CD14-positive monocyte (primary cell): ENCODE data around the gene ETFB. TPM values are rescaled to one million over a fixed set of nuclear protein-coding genes. Genes with fewer than 3 reads are reported as not detected.
A peak's percentile ranks its signal among the peaks of the same experiment; 100 is the strongest.

Source experiments
- DNase-seq, 3 donors: peaks; one replicate each; pipeline ENCODE4 v3.0.0-alpha.2; 2011 to 2022
- H2AFZ ChIP-seq: 2 replicates; pipeline ENCODE4 v1.6.0; 2012; ENCODE audit warnings: mild to moderate bottlenecking, low read depth, low read length, inconsistent platforms; ENCODE audit not compliant: insufficient read depth, poor library complexity, severe bottlenecking
- H3K27ac ChIP-seq, 2 donors: 1 replicate in 1 of 2; 2 replicates in 1 of 2; pipeline ENCODE4 v1.5.1; 2012 to 2013; ENCODE audit warnings: low read length in 2 of 2, control low read depth in 1 of 2, inconsistent platforms in 1 of 2, low read depth in 1 of 2, mild to moderate bottlenecking in 1 of 2
- H3K27me3 ChIP-seq, 2 donors: one replicate each; pipeline versions ENCODE4 v1.6.0 to v1.6.1; 2011 to 2013; ENCODE audit warnings: low read length in 2 of 2; ENCODE audit not compliant: control insufficient read depth in 2 of 2, insufficient read depth in 2 of 2
- H3K36me3 ChIP-seq, 2 donors: replicated peaks in 1 of 2; 1 replicate in 1 of 2; 2 replicates in 1 of 2; pipeline versions ENCODE4 v1.5.1 to v1.6.1; 2012 to 2013; ENCODE audit warnings: low read length in 2 of 2, control low read depth in 1 of 2, inconsistent platforms in 1 of 2, mild to moderate bottlenecking in 1 of 2; ENCODE audit not compliant: insufficient read depth in 2 of 2, control insufficient read depth in 1 of 2
- H3K4me1 ChIP-seq, 2 donors: 1 replicate in 1 of 2; 2 replicates in 1 of 2; pipeline versions ENCODE4 v1.5.1 to v1.6.1; 2012 to 2013; ENCODE audit warnings: low read length in 2 of 2, control low read depth in 1 of 2, inconsistent platforms in 1 of 2, mild to moderate bottlenecking in 1 of 2, moderate library complexity in 1 of 2; ENCODE audit not compliant: insufficient read depth in 2 of 2, control insufficient read depth in 1 of 2
- H3K4me2 ChIP-seq: replicated peaks from 2 replicates; pipeline ENCODE3; 2012; ENCODE audit warnings: low read length, moderate library complexity, mild to moderate bottlenecking; ENCODE audit not compliant: poor library complexity, severe bottlenecking; ENCODE audit errors: extremely low read depth
- H3K4me3 ChIP-seq, 3 experiments: fragments of 200-600 bp in 1 of 3; sonication (generic) in 1 of 3; replicated peaks in 1 of 3; 1 replicate in 2 of 3; 2 replicates in 1 of 3; pipeline ENCODE4 v1.5.1; 2011 to 2013; ENCODE audit warnings: low read length in 3 of 3, mild to moderate bottlenecking in 3 of 3, control low read depth in 2 of 3, low read depth in 2 of 3, inconsistent platforms in 1 of 3, moderate library complexity in 1 of 3
- H3K79me2 ChIP-seq: 2 replicates; pipeline ENCODE4 v1.6.0; 2012; ENCODE audit warnings: mild to moderate bottlenecking, control low read depth, inconsistent platforms, low read length, moderate library complexity; ENCODE audit not compliant: insufficient read depth
- H3K9ac ChIP-seq: 2 replicates; pipeline ENCODE4 v1.6.0; 2017; ENCODE audit warnings: low read length, mild to moderate bottlenecking; ENCODE audit not compliant: insufficient read depth, poor library complexity, severe bottlenecking
- H3K9me3 ChIP-seq, 2 donors: replicated peaks in 1 of 2; 1 replicate in 1 of 2; 2 replicates in 1 of 2; pipeline versions ENCODE4 v1.5.1 to v1.6.1; 2012 to 2013; ENCODE audit warnings: low read length in 2 of 2, control low read depth in 1 of 2; ENCODE audit not compliant: control insufficient read depth in 1 of 2, insufficient read depth in 1 of 2
- H4K20me1 ChIP-seq: 2 replicates; pipeline ENCODE4 v1.6.0; 2012; ENCODE audit warnings: mild to moderate bottlenecking, low read length, control low read depth, moderate library complexity; ENCODE audit not compliant: insufficient read depth
- H3K27ac Mint-ChIP-seq, 7 donors: one replicate each; pipeline ENCODE4 v1.8.0; 2020; ENCODE audit warnings: mild to moderate bottlenecking in 7 of 7, mixed read lengths in 7 of 7, moderate library complexity in 6 of 7, inconsistent platforms in 2 of 7
- H3K27me3 Mint-ChIP-seq, 3 donors: one replicate each; pipeline ENCODE4 v1.8.0; 2021 to 2022; ENCODE audit warnings: low read depth in 3 of 3, mild to moderate bottlenecking in 3 of 3, mixed read lengths in 3 of 3, moderate library complexity in 3 of 3, inconsistent platforms in 1 of 3
- H3K36me3 Mint-ChIP-seq, 2 donors: one replicate each; pipeline ENCODE4 v1.8.0; 2020; ENCODE audit warnings: mixed read lengths in 2 of 2, inconsistent platforms in 1 of 2, mild to moderate bottlenecking in 1 of 2
- H3K4me1 Mint-ChIP-seq: one replicate; pipeline ENCODE4 v1.8.0; 2020; ENCODE audit warnings: mild to moderate bottlenecking, mixed read lengths
- H3K4me3 Mint-ChIP-seq, 2 donors: one replicate each; pipeline ENCODE4 v1.8.0; 2020; ENCODE audit warnings: mild to moderate bottlenecking in 2 of 2, mixed read lengths in 2 of 2, moderate library complexity in 1 of 2
- H3K9me3 Mint-ChIP-seq, 7 donors: one replicate each; pipeline ENCODE4 v1.8.0; 2020 to 2022; ENCODE audit warnings: mixed read lengths in 7 of 7, mild to moderate bottlenecking in 6 of 7, moderate library complexity in 6 of 7, inconsistent platforms in 2 of 7
- WGBS: methylation state at CpG from one replicate; pipeline ENCODE4 v1.1.5; 2013; ENCODE audit warnings: missing lambda C conversion rate; ENCODE audit not compliant: insufficient coverage; 5-methylcytosine and 5-hydroxymethylcytosine counted together
- intact Hi-C, 2 donors: fragments of 100-400 bp; cut with micrococcal nuclease; formaldehyde crosslinking; loops; one replicate each; pipeline versions ENCODE4 v1.15.0 to v1.15.1; 2023
- polyA plus RNA-seq, 3 donors: library from polyadenylated mRNA; depleted of rRNA in 1 of 3; unstranded in 2 of 3; stranded (reverse) in 1 of 3; fragments of 300-500 nt in 2 of 3; fragments of >200 nt in 1 of 3; fragmentation: Illumina TruSeq in 2 of 3; gene quantifications; 1 replicate in 2 of 3; 2 replicates in 1 of 3; pipeline ENCODE4 v1.2.3, GENCODE V29; 2012 to 2021
- TF ChIP-seq, protein P1 (sequence below): fragments of 200-600 bp; IDR thresholded peaks from one replicate; pipeline ENCODE4 v1.8.0; 2022; ENCODE audit warnings: antibody characterized with exemption, mild to moderate bottlenecking

The ETFB gene
- polyA plus RNA-seq, 3 donors = 51.0 to 72.1 (median 63.0) TPM

DNA sequence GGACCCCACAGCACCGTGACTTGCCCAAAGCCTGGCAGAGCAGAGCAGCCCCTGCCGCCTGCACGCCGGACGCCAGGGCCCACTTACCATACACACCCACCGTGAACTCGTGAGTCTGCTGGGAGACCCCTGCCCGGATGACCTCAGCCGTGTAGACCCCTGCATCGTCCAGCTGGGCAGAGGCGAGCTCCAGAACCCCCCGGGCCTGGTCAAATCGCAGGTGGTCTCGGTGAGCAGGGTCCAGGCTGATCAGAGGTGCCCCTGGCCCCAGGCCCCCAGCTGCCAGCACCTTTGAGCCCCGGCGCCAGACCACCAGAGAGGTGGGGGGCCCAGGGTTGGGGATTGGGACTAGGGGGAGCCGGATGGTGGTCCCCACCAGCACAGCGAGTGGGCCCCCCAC lies 25.1 kb downstream of the ETFB start:
- H3K27ac Mint-ChIP-seq = peak overlapping the region in 1 of 7 donors; percentile 46
- peaks cover 22 to 25% (median 23%) of the 10 kb centered on the region in 3 donors for H3K27me3 Mint-ChIP-seq
- H3K9me3 Mint-ChIP-seq = peaks cover 0 to 4% (median 0%) of the 10 kb centered on the region in 7 donors
- intact Hi-C loops = no loop called here
- peaks cover 0 to 12% of the 10 kb centered on the region in 2 donors for H3K27me3 ChIP-seq
- DNase-seq = no peak
- no peaks in the 10 kb centered on the region for H3K79me2 ChIP-seq
- WGBS = 97% methylated on average over 18 of the region's 18 CpGs
- H3K4me1 Mint-ChIP-seq = peaks cover 18% of the 10 kb centered on the region
- TF ChIP-seq, protein P1, sequence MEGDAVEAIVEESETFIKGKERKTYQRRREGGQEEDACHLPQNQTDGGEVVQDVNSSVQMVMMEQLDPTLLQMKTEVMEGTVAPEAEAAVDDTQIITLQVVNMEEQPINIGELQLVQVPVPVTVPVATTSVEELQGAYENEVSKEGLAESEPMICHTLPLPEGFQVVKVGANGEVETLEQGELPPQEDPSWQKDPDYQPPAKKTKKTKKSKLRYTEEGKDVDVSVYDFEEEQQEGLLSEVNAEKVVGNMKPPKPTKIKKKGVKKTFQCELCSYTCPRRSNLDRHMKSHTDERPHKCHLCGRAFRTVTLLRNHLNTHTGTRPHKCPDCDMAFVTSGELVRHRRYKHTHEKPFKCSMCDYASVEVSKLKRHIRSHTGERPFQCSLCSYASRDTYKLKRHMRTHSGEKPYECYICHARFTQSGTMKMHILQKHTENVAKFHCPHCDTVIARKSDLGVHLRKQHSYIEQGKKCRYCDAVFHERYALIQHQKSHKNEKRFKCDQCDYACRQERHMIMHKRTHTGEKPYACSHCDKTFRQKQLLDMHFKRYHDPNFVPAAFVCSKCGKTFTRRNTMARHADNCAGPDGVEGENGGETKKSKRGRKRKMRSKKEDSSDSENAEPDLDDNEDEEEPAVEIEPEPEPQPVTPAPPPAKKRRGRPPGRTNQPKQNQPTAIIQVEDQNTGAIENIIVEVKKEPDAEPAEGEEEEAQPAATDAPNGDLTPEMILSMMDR = no peak
- no peak overlapping the region for H3K4me3 ChIP-seq
- H3K36me3 ChIP-seq = peaks cover 13 to 17% of the 10 kb centered on the region in 2 donors
- H3K9ac ChIP-seq = no peak overlapping the region
- peak overlapping the region; percentile 55 to 77 for H3K4me3 Mint-ChIP-seq
- H3K36me3 Mint-ChIP-seq = peaks cover 11 to 17% of the 10 kb centered on the region in 2 donors
- no peak overlapping the region for H2AFZ ChIP-seq
- H3K9me3 ChIP-seq = no peaks in the 10 kb centered on the region
- H3K27ac ChIP-seq = no peak overlapping the region
- H3K4me2 ChIP-seq = no peak overlapping the region
- peaks cover 19 to 23% of the 10 kb centered on the region in 2 donors for H3K4me1 ChIP-seq
- H4K20me1 ChIP-seq = no peaks in the 10 kb centered on the region

DNA sequence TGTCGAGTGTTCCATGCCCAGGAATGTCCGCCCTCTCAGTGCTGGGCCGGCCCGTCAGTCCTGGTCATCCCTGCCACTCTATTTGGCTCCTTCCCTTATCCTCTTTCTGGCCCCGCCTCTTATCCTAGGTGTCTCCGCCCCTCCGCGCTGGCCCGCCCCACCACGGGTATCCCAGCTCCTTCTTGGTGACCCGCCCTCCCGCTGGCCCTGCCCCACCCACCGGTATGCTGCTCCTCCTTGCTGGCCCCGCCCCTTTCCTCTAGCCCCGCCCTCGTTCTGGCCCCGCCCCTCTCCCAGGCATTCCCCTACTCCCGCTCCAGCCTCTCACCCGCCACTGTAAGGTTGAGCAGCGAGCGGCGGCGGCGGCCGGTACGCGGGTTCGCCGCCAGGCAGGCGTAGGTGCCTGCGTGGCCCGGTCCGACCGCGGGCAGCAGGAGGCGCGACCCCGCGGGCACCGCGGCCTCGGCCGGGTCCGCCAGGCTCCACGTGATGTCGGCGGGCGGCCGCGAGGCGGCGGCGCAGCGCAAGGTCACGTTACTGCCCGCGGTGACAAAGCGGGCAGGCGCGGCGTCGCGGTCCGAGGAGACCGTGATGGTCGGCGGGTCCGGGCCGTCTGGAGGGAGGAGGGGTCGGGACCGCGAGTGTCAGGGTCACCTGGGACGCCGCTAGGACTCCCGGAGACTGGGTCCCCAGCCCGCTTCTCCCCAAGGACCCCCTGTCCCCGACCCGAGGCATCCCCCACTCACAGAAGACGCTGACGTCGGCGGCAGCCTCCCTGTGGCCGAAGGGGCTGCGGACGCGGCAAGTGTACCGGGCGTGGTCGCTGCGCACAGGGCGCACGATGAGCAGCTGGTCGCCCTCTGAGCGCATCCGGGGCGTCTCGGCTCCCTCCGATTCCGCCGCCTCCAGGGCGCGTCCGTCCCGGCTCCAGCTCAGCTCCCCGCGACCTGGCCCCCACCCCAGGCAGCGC lies 26.2 kb downstream of the ETFB start:
- TF ChIP-seq, protein P1 = peak; percentile 15
- H3K9me3 Mint-ChIP-seq = peaks cover 0 to 4% (median 0%) of the 10 kb centered on the region in 7 donors
- H3K27me3 Mint-ChIP-seq = peaks cover 22 to 25% (median 23%) of the 10 kb centered on the region in 3 donors
- peaks cover 4 to 6% of the 10 kb centered on the region in 2 donors for H3K36me3 ChIP-seq
- H3K36me3 Mint-ChIP-seq = peaks cover 6 to 11% of the 10 kb centered on the region in 2 donors
- H3K27ac ChIP-seq = peak overlapping the region in 1 of 2 donors; percentile 57
- peak overlapping the region; percentile 85 for H3K4me2 ChIP-seq
- peaks cover 19 to 23% of the 10 kb centered on the region in 2 donors for H3K4me1 ChIP-seq
- peaks cover 0 to 12% of the 10 kb centered on the region in 2 donors for H3K27me3 ChIP-seq
- H4K20me1 ChIP-seq = no peaks in the 10 kb centered on the region
- H3K4me3 ChIP-seq = peak overlapping the region; percentile 40 to 86 (median 55)
- WGBS = 2% methylated on average over 105 of the region's 107 CpGs
- H3K9ac ChIP-seq = peak overlapping the region; percentile 60
- intact Hi-C loops = loop anchor here (1.0 to 5.0 kb wide), 4 partner anchors 25 to 317 kb away; no protein-coding TSS in a partner anchor
- no peaks in the 10 kb centered on the region for H3K79me2 ChIP-seq
- H3K9me3 ChIP-seq = no peaks in the 10 kb centered on the region
- H3K4me3 Mint-ChIP-seq = peak overlapping the region; percentile 89 to 97
- DNase-seq = peak; percentile 91 to 97 (median 96)
- peak overlapping the region; percentile 78 to 96 (median 90) for H3K27ac Mint-ChIP-seq
- H3K4me1 Mint-ChIP-seq = peaks cover 18% of the 10 kb centered on the region
- H2AFZ ChIP-seq = peak overlapping the region; percentile 87
